Ascending aorta (tissue), 2 donors: ENCODE data around the gene RXFP3. TPM values are rescaled to one million over a fixed set of nuclear protein-coding genes. Genes with fewer than 3 reads are reported as not detected.
A peak's percentile ranks its signal among the peaks of the same experiment; 100 is the strongest.

Experiments used
- DNase-seq, 2 donors: peaks; one replicate each; pipeline ENCODE4 v3.0.0-alpha.2; 2019; ENCODE audit warnings: low spot score in 2 of 2
- H3K27ac ChIP-seq, 2 donors: fragments of 200-600 bp; sonication (generic); one replicate each; pipeline ENCODE4 v1.5.1; 2016 to 2017; ENCODE audit warnings: mild to moderate bottlenecking in 1 of 2
- H3K27me3 ChIP-seq: fragments of 200-600 bp; sonication (generic); one replicate; pipeline ENCODE4 v1.5.1; 2017
- H3K36me3 ChIP-seq, 2 donors: fragments of 200-600 bp; sonication (generic); one replicate each; pipeline ENCODE4 v1.5.1; 2016
- H3K4me1 ChIP-seq, 2 donors: fragments of 200-600 bp; sonication (generic); one replicate each; pipeline ENCODE4 v1.5.1; 2016 to 2017; ENCODE audit warnings: mild to moderate bottlenecking in 1 of 2
- H3K4me3 ChIP-seq, 2 donors: fragments of 200-600 bp; sonication (generic); one replicate each; pipeline ENCODE4 v1.5.1; 2016 to 2017; ENCODE audit warnings: mild to moderate bottlenecking in 1 of 2
- H3K9me3 ChIP-seq, 2 donors: fragments of 200-600 bp; sonication (generic); one replicate each; pipeline ENCODE4 v1.5.1; 2016
- CTCF ChIP-seq, 3 experiments: fragments of 200-600 bp in 2 of 3; fragments of 450-650 bp in 1 of 3; sonication (generic) in 2 of 3; IDR thresholded peaks; one replicate each; pipeline ENCODE4 v1.5.1; 2016 to 2019; ENCODE audit warnings: antibody characterized with exemption in 3 of 3, mild to moderate bottlenecking in 1 of 3, moderate library complexity in 1 of 3
- intact Hi-C: fragments of 100-400 bp; cut with DNase I; formaldehyde crosslinking; loops from one replicate; pipeline ENCODE4 v1.15.1; 2023
- total RNA-seq: library from RNA; depleted of rRNA; stranded (reverse); fragments of >200 nt; gene quantifications from one replicate; pipeline ENCODE4 v1.1.0, GENCODE V29; 2016

The RXFP3 gene
- total RNA-seq, 1 donor from 2014 or later, result not detected

GRCh38 chr5:33891788-33892619, 44.2 kb upstream of the RXFP3 start, which contains the start of gene ADAMTS12:
ADAMTS12 (minus strand) TSS chr5:33891990; CDS start chr5:33891856, 134 bp downstream.
- H3K27me3 ChIP-seq, result no peaks in the 10 kb centered on the region
- peak within 1 kb of the TSS; percentile 57 to 75 for H3K4me3 ChIP-seq
- no peaks in the 10 kb centered on the region for H3K9me3 ChIP-seq
- TF ChIP-seq CTCF (IDR thresholded peaks at IDR 0.05), result no peak
- intact Hi-C loops, result loop anchor here (2.0 to 5.0 kb wide), 2 partner anchors 35 to 451 kb away; partner anchors contain the start of gene TARS1
- DNase-seq, result no peak
- H3K27ac ChIP-seq, result peak within 1 kb of the TSS; percentile 27 to 67
- no peaks in the 10 kb centered on the region for H3K36me3 ChIP-seq
- peaks cover 0 to 21% of the 10 kb centered on the region in 2 donors for H3K4me1 ChIP-seq

GRCh38 chr5:33892620-33893137, 43.5 kb upstream of the RXFP3 start:
- Histone ChIP-seq H3K4me1 (peaks cover 0 to 21% of the 10 kb centered on the region in 2 donors), H3K27ac (peak overlapping the region; percentile 27 to 67), H3K36me3 (no peaks in the 10 kb centered on the region), H3K4me3 (peak overlapping the region; percentile 57 to 75), H3K27me3 (no peaks in the 10 kb centered on the region), H3K9me3 (no peaks in the 10 kb centered on the region)
- intact Hi-C loops, result loop anchor here (5.0 kb wide), 1 partner anchor 35 kb away; no protein-coding TSS in a partner anchor
- DNase-seq, result peak in 1 of 2 donors; percentile 87
- no peak for TF ChIP-seq CTCF (IDR thresholded peaks at IDR 0.05)

- H3K4me1 ChIP-seq, result peaks cover 0 to 17% of the 10 kb centered on the region in 2 donors
- DNase-seq, result no peak
- H3K9me3 ChIP-seq, result no peaks in the 10 kb centered on the region
- no peaks in the 10 kb centered on the region for H3K36me3 ChIP-seq
- no peaks in the 10 kb centered on the region for H3K27me3 ChIP-seq
- TF ChIP-seq CTCF (IDR thresholded peaks at IDR 0.05), result no peak
- no peak overlapping the region for H3K4me3 ChIP-seq
- no peak overlapping the region for H3K27ac ChIP-seq
- intact Hi-C loops, result loop anchor here (5.0 kb wide), 1 partner anchor 37 kb away; no protein-coding TSS in a partner anchor
Observed at GRCh38 chr5:33894566-33894965, 41.6 kb upstream of the RXFP3 start.

- no peak overlapping the region for H3K27ac ChIP-seq
- H3K4me3 ChIP-seq, result no peak overlapping the region
- intact Hi-C loops, result no loop called here
- no peaks in the 10 kb centered on the region for H3K36me3 ChIP-seq
- no peak for TF ChIP-seq CTCF (IDR thresholded peaks at IDR 0.05)
- H3K9me3 ChIP-seq, result peaks cover 5% of the 10 kb centered on the region in 2 donors
- no peaks in the 10 kb centered on the region for H3K27me3 ChIP-seq
- H3K4me1 ChIP-seq, result no peaks in the 10 kb centered on the region
- DNase-seq, result no peak
Observed at GRCh38 chr5:33901156-33901555, 35.0 kb upstream of the RXFP3 start.

- Histone ChIP-seq H3K9me3 (peaks cover 5 to 19% of the 10 kb centered on the region in 2 donors), H3K36me3 (no peaks in the 10 kb centered on the region), H3K4me1 (no peaks in the 10 kb centered on the region), H3K27me3 (no peaks in the 10 kb centered on the region), H3K27ac (no peak overlapping the region), H3K4me3 (no peak overlapping the region)
- no peak for DNase-seq
- TF ChIP-seq CTCF (IDR thresholded peaks at IDR 0.05), result no peak
- intact Hi-C loops, result no loop called here
Observed at GRCh38 chr5:33903118-33903517, 33.1 kb upstream of the RXFP3 start.
